ENCODE data around the gene NDST4. TPM values are rescaled to one million over a fixed set of nuclear protein-coding genes. Genes with fewer than 3 reads are reported as not detected.

NDST4 gene
- total and polyA plus RNA-seq, 2 of the 13 experiments (the other 11 are each of a cell fraction or from before 2014, with no cell fraction given), result not detected

GRCh38 chr4:114911111-114911510 lies 202.3 kb downstream of the NDST4 start (continued):
- TF ChIP-seq, protein P1, sequence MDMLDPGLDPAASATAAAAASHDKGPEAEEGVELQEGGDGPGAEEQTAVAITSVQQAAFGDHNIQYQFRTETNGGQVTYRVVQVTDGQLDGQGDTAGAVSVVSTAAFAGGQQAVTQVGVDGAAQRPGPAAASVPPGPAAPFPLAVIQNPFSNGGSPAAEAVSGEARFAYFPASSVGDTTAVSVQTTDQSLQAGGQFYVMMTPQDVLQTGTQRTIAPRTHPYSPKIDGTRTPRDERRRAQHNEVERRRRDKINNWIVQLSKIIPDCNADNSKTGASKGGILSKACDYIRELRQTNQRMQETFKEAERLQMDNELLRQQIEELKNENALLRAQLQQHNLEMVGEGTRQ (IDR thresholded peaks at IDR 0.05; ENCODE audit: low read depth, low read length), result no peak
- TF ChIP-seq, protein P1 (CRISPR knock-in tag; IDR thresholded peaks at IDR 0.05; ENCODE audit: borderline replicate concordance), result no peak
- TF ChIP-seq PRMT3 (CRISPR knock-in tag; IDR thresholded peaks at IDR 0.05; ENCODE audit: borderline replicate concordance, low read depth) (no peak), RARA (CRISPR knock-in tag; IDR thresholded peaks at IDR 0.05) (no peak), SNRNP70 (IDR thresholded peaks at IDR 0.05; ENCODE audit: low read depth, low read length) (no peak), ZNF674 (CRISPR knock-in tag; IDR thresholded peaks at IDR 0.05; ENCODE audit: low read depth) (no peak), CAMTA2 (CRISPR knock-in tag; IDR thresholded peaks at IDR 0.05; ENCODE audit: borderline replicate concordance) (no peak)
- TF ChIP-seq, protein P2, sequence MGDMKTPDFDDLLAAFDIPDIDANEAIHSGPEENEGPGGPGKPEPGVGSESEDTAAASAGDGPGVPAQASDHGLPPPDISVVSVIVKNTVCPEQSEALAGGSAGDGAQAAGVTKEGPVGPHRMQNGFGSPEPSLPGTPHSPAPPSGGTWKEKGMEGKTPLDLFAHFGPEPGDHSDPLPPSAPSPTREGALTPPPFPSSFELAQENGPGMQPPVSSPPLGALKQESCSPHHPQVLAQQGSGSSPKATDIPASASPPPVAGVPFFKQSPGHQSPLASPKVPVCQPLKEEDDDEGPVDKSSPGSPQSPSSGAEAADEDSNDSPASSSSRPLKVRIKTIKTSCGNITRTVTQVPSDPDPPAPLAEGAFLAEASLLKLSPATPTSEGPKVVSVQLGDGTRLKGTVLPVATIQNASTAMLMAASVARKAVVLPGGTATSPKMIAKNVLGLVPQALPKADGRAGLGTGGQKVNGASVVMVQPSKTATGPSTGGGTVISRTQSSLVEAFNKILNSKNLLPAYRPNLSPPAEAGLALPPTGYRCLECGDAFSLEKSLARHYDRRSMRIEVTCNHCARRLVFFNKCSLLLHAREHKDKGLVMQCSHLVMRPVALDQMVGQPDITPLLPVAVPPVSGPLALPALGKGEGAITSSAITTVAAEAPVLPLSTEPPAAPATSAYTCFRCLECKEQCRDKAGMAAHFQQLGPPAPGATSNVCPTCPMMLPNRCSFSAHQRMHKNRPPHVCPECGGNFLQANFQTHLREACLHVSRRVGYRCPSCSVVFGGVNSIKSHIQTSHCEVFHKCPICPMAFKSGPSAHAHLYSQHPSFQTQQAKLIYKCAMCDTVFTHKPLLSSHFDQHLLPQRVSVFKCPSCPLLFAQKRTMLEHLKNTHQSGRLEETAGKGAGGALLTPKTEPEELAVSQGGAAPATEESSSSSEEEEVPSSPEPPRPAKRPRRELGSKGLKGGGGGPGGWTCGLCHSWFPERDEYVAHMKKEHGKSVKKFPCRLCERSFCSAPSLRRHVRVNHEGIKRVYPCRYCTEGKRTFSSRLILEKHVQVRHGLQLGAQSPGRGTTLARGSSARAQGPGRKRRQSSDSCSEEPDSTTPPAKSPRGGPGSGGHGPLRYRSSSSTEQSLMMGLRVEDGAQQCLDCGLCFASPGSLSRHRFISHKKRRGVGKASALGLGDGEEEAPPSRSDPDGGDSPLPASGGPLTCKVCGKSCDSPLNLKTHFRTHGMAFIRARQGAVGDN (CRISPR knock-in tag; IDR thresholded peaks at IDR 0.05), result no peak
